Fibroblast of the aortic adventitia (primary cell): ENCODE results near the gene ATP8B1. TPM values are rescaled to one million over a fixed set of nuclear protein-coding genes. Genes with fewer than 3 reads are reported as not detected.

Experiments
- DNase-seq: peaks from one replicate; pipeline ENCODE4 v3.0.0-alpha.2; 2010; ENCODE audit warnings: low read depth
- H3K4me3 ChIP-seq: 2 replicates; pipeline ENCODE4 v1.5.1; 2011; ENCODE audit warnings: low read depth, mild to moderate bottlenecking, control low read depth, low read length, moderate library complexity
- CTCF ChIP-seq: IDR thresholded peaks from 2 replicates; pipeline ENCODE4 v1.5.1; 2011; ENCODE audit warnings: mild to moderate bottlenecking, low read length, control low read depth, inconsistent platforms; ENCODE audit not compliant: insufficient read depth
- small RNA-seq: library from RNA; depleted of rRNA; stranded (forward); fragments of <200 nt; gene quantifications from one replicate; pipeline ENCODE3, GENCODE V24; 2012
- total RNA-seq: library from RNA; depleted of rRNA; stranded (reverse); fragments of >200 nt; gene quantifications from 2 replicates; pipeline ENCODE4 v1.2.3, GENCODE V29; 2012; ENCODE audit warnings: low replicate concordance

Gene ATP8B1
- total RNA-seq, 1 donor, result 80.4 TPM

- TF ChIP-seq CTCF, result no peak
- no peak for DNase-seq
- no peak overlapping the region for H3K4me3 ChIP-seq
These were observed 183.2 kb downstream of the ATP8B1 start for GRCh38 chr18:57619876-57620275.

- DNase-seq, result no peak
- no peak for TF ChIP-seq CTCF
- no peak overlapping the region for H3K4me3 ChIP-seq
These were observed 184.2 kb downstream of the ATP8B1 start for GRCh38 chr18:57618910-57619309.

- DNase-seq, result no peak
- TF ChIP-seq CTCF, result no peak
- no peak overlapping the region for H3K4me3 ChIP-seq
These were observed 199.2 kb downstream of the ATP8B1 start for GRCh38 chr18:57603871-57604270.

Small RNA genes within 50 kb of the gene (small RNA-seq; reads per million reads assigned to genes)
- not detected for gene RNU6-742P

Other genes with a start within 250 kb of the ATP8B1 start
- gene FECH, start 216.6 kb downstream of the ATP8B1 start, total RNA-seq, result 13.8 and 29.9 TPM in 2 replicates
- 235 and 322 TPM in 2 replicates for gene NARS1, start 181.5 kb downstream of the ATP8B1 start, total RNA-seq
- 15.5 and 22.2 TPM in 2 replicates for gene NEDD4L, start 240.9 kb upstream of the ATP8B1 start, total RNA-seq